Lung (tissue), 12 donors: ENCODE results near the gene DTWD2. TPM values are rescaled to one million over a fixed set of nuclear protein-coding genes. Genes with fewer than 3 reads are reported as not detected.

Source experiments
- ATAC-seq: fragments of 200-7000 bp; cut with Tn5 transposase; one replicate; pipeline ENCODE4 v1.9.1; 2020; ENCODE audit warnings: moderate number of reproducible peaks; ENCODE audit not compliant: insufficient read depth, low FRiP score
- DNase-seq, 3 donors: peaks; one replicate each; pipeline ENCODE4 v3.0.0-alpha.2; 2013 to 2017
- H3K27ac ChIP-seq, 2 donors: one replicate each; pipeline ENCODE4 v1.5.1; 2013; ENCODE audit warnings: mild to moderate bottlenecking in 2 of 2, moderate library complexity in 2 of 2, control low read depth in 1 of 2, inconsistent platforms in 1 of 2, low read depth in 1 of 2, low read length in 1 of 2
- H3K27me3 ChIP-seq, 3 donors: one replicate each; pipeline ENCODE4 v1.5.1; 2013; ENCODE audit warnings: low read length in 2 of 3; ENCODE audit not compliant: control insufficient read depth in 3 of 3, insufficient read depth in 3 of 3
- H3K36me3 ChIP-seq, 4 donors: one replicate each; pipeline ENCODE4 v1.5.1; 2013; ENCODE audit warnings: low read length in 4 of 4, mild to moderate bottlenecking in 1 of 4, moderate library complexity in 1 of 4; ENCODE audit not compliant: control insufficient read depth in 4 of 4, insufficient read depth in 4 of 4
- H3K4me1 ChIP-seq, 5 donors: one replicate each; pipeline ENCODE4 v1.5.1; 2013; ENCODE audit warnings: low read length in 5 of 5, mild to moderate bottlenecking in 2 of 5, moderate library complexity in 1 of 5; ENCODE audit not compliant: control insufficient read depth in 5 of 5, insufficient read depth in 5 of 5
- H3K4me3 ChIP-seq: one replicate; pipeline ENCODE4 v1.5.1; 2013; ENCODE audit warnings: mild to moderate bottlenecking, control low read depth, moderate library complexity
- H3K9ac ChIP-seq, 2 donors: one replicate each; pipeline ENCODE4 v1.5.1; 2013; ENCODE audit warnings: low read length in 2 of 2, control low read depth in 1 of 2; ENCODE audit not compliant: insufficient read depth in 1 of 2
- H3K9me3 ChIP-seq, 4 donors: one replicate each; pipeline ENCODE4 v1.5.1; 2013; ENCODE audit warnings: low read length in 3 of 4, mild to moderate bottlenecking in 1 of 4, moderate library complexity in 1 of 4; ENCODE audit not compliant: control insufficient read depth in 4 of 4, insufficient read depth in 3 of 4
- CTCF ChIP-seq: IDR thresholded peaks from 2 replicates; pipeline ENCODE4 v1.5.1; 2012; ENCODE audit warnings: mild to moderate bottlenecking; ENCODE audit errors: control extremely low read depth, extremely low read depth
- WGBS, 2 donors: extraction: QIAGEN DNeasy Blood & Tissue Kit; methylation state at CpG; one replicate each; pipeline ENCODE4 v1.1.7; 2013; 5-methylcytosine and 5-hydroxymethylcytosine counted together
- polyA plus RNA-seq, 2 donors: library from polyadenylated mRNA; stranded (reverse); fragments of 200-250 nt; gene quantifications; one replicate each; pipeline ENCODE4 v1.2.1, GENCODE V29; 2013
- total RNA-seq, 2 donors: library from RNA; depleted of rRNA in 1 of 2; stranded (reverse); fragments of >200 nt in 1 of 2; gene quantifications; one replicate each; pipeline ENCODE4 v1.2.1, GENCODE V29; 2014 to 2021
- donor health status: control.
- donor health status: control.
- donor health status: Bipolar disorder and iron deficiency.
- donor health status: healthy.
- donor health status: DM: yes; HTN: yes; CAD: no.

DTWD2 gene
- total and polyA plus RNA-seq, 4 donors = 1.7 to 11.4 (median 5.2) TPM

GRCh38 chr5:118989816-118990215 lies 1.5 kb upstream of the DTWD2 start:
- WGBS, 2 donors = 67 to 83% methylated on average over 6 of the region's 6 CpGs
- no peak for TF ChIP-seq CTCF
- H3K36me3 ChIP-seq = no peaks in the 10 kb centered on the region
- DNase-seq (no peak), ATAC-seq (no peak)
- no peak overlapping the region for H3K4me3 ChIP-seq
- no peaks in the 10 kb centered on the region for H3K9me3 ChIP-seq
- peaks cover 0 to 6% (median 0%) of the 10 kb centered on the region in 5 donors for H3K4me1 ChIP-seq
- H3K27ac ChIP-seq = no peak overlapping the region
- H3K9ac ChIP-seq = no peak overlapping the region
- no peaks in the 10 kb centered on the region for H3K27me3 ChIP-seq

- H3K4me3 ChIP-seq = peak overlapping the region; percentile 94
- no peak for DNase-seq
- WGBS, 2 donors = 35 to 48% methylated on average over 9 of the region's 9 CpGs
- H3K27me3 ChIP-seq = no peaks in the 10 kb centered on the region
- H3K36me3 ChIP-seq = no peaks in the 10 kb centered on the region
- ATAC-seq = no peak
- H3K27ac ChIP-seq = peak overlapping the region; percentile 5 to 99
- TF ChIP-seq CTCF = no peak
- no peaks in the 10 kb centered on the region for H3K9me3 ChIP-seq
- H3K9ac ChIP-seq = peak overlapping the region; percentile 55 to 73
- peaks cover 0 to 6% (median 0%) of the 10 kb centered on the region in 5 donors for H3K4me1 ChIP-seq
Measured at GRCh38 chr5:118988866-118989180, 476 bp upstream of the DTWD2 start.

- TF ChIP-seq CTCF = no peak
- Histone ChIP-seq H3K9me3 (no peaks in the 10 kb centered on the region), H3K9ac (no peak overlapping the region), H3K4me3 (no peak overlapping the region), H3K27me3 (no peaks in the 10 kb centered on the region), H3K4me1 (peaks cover 0 to 6% (median 0%) of the 10 kb centered on the region in 5 donors), H3K27ac (no peak overlapping the region), H3K36me3 (no peaks in the 10 kb centered on the region)
- DNase-seq (no peak), ATAC-seq (no peak)
Measured at GRCh38 chr5:118984602-118985001, 3.7 kb downstream of the DTWD2 start.

GRCh38 chr5:118981783-118982182 lies 6.6 kb downstream of the DTWD2 start:
- no peak for TF ChIP-seq CTCF
- no peaks in the 10 kb centered on the region for H3K9me3 ChIP-seq

More at GRCh38 chr5:118981783-118982182, 6.6 kb downstream of the DTWD2 start:
- Histone ChIP-seq H3K4me1 (no peaks in the 10 kb centered on the region), H3K9ac (no peak overlapping the region), H3K4me3 (no peak overlapping the region), H3K36me3 (no peaks in the 10 kb centered on the region), H3K27ac (no peak overlapping the region), H3K27me3 (no peaks in the 10 kb centered on the region)
- no peak for DNase-seq
- no peak for ATAC-seq
